Loucy (cell line): Measurements from ENCODE around the gene NDST3.

Experiments
- H2AFZ ChIP-seq: fragments of 200-600 bp; sonication (generic); 2 replicates; pipeline ENCODE4 v1.6.0; 2016; ENCODE audit warnings: antibody characterized with exemption, mild to moderate bottlenecking, low read length, moderate library complexity
- H3F3A ChIP-seq: fragments of 200-600 bp; 2 replicates; pipeline ENCODE4 v1.6.0; 2016; ENCODE audit warnings: antibody characterized with exemption, low read depth, mild to moderate bottlenecking
- H3K27me3 ChIP-seq: fragments of 200-600 bp; sonication (generic); 2 replicates; pipeline ENCODE4 v1.6.1; 2014; ENCODE audit warnings: low read length, mild to moderate bottlenecking; ENCODE audit not compliant: insufficient read depth, poor library complexity, severe bottlenecking
- H3K36me3 ChIP-seq: fragments of 200-600 bp; sonication (generic); 2 replicates; pipeline ENCODE4 v1.6.1; 2016; ENCODE audit warnings: low read length; ENCODE audit not compliant: insufficient read depth
- H3K4me1 ChIP-seq: fragments of 200-600 bp; sonication (generic); 2 replicates; pipeline ENCODE4 v1.5.1; 2014; ENCODE audit warnings: low read length, mild to moderate bottlenecking; ENCODE audit not compliant: insufficient read depth, poor library complexity, severe bottlenecking
- H3K4me2 ChIP-seq: fragments of 200-600 bp; sonication (generic); 2 replicates; pipeline ENCODE4 v1.6.0; 2014; ENCODE audit warnings: antibody characterized with exemption, low read length, low read depth, mild to moderate bottlenecking; ENCODE audit not compliant: poor library complexity, severe bottlenecking
- H3K4me3 ChIP-seq: fragments of 200-600 bp; sonication (generic); 2 replicates; pipeline ENCODE4 v1.5.1; 2014; ENCODE audit warnings: low read length, mild to moderate bottlenecking, mixed read lengths; ENCODE audit not compliant: poor library complexity, severe bottlenecking
- H3K79me2 ChIP-seq: fragments of 200-600 bp; sonication (generic); 2 replicates; pipeline ENCODE4 v1.6.1; 2014; ENCODE audit warnings: low read length; ENCODE audit not compliant: insufficient read depth
- H3K9ac ChIP-seq: fragments of 200-600 bp; sonication (generic); 2 replicates; pipeline ENCODE4 v1.6.0; 2014; ENCODE audit warnings: mild to moderate bottlenecking, low read depth, low read length, moderate library complexity; ENCODE audit not compliant: poor library complexity, severe bottlenecking
- H3K9me2 ChIP-seq: fragments of 200-600 bp; sonication (generic); replicated peaks from 2 replicates; pipeline ENCODE4 v1.6.1; 2016; ENCODE audit warnings: low read depth, low read length, mixed read lengths
- H3K9me3 ChIP-seq: fragments of 200-600 bp; sonication (generic); 2 replicates; pipeline ENCODE4 v1.6.1; 2014; ENCODE audit warnings: mild to moderate bottlenecking, antibody characterized with exemption, low read length, low read depth; ENCODE audit not compliant: insufficient read depth
- H4K20me1 ChIP-seq: fragments of 200-600 bp; sonication (generic); 2 replicates; pipeline ENCODE4 v1.6.0; 2014; ENCODE audit warnings: antibody characterized with exemption, low read length, mild to moderate bottlenecking; ENCODE audit not compliant: insufficient read depth, poor library complexity, severe bottlenecking
- CTCF ChIP-seq: fragments of 200-600 bp; sonication (generic); conservative IDR thresholded peaks from 2 replicates; pipeline ENCODE4 v1.5.1; 2014; ENCODE audit warnings: mild to moderate bottlenecking, antibody characterized with exemption, low read length
- EZH2phosphoT487 ChIP-seq: fragments of 200-600 bp; IDR thresholded peaks from 2 replicates; pipeline ENCODE4 v1.6.1; 2018; ENCODE audit warnings: antibody characterized with exemption, mild to moderate bottlenecking, moderate library complexity, borderline replicate concordance

The NDST3 gene

GRCh38 chr4:118167306-118167705 lies 133.0 kb downstream of the NDST3 start:
- H3K9me2 ChIP-seq, result no peaks in the 10 kb centered on the region
- no peak for TF ChIP-seq CTCF
- no peak for TF ChIP-seq EZH2phosphoT487
- H4K20me1 ChIP-seq, result no peaks in the 10 kb centered on the region
- peaks cover 17% of the 10 kb centered on the region for H3K4me1 ChIP-seq
- H3K4me3 ChIP-seq, result no peak overlapping the region
- no peaks in the 10 kb centered on the region for H3K27me3 ChIP-seq
- no peak overlapping the region for H2AFZ ChIP-seq
- no peaks in the 10 kb centered on the region for H3F3A ChIP-seq
- no peak overlapping the region for H3K4me2 ChIP-seq
- H3K9me3 ChIP-seq, result peaks cover 14% of the 10 kb centered on the region
- H3K36me3 ChIP-seq, result peaks cover 3% of the 10 kb centered on the region; the same call in 1 of the 2 replicates
- no peak overlapping the region for H3K9ac ChIP-seq
- no peaks in the 10 kb centered on the region for H3K79me2 ChIP-seq

GRCh38 chr4:118171381-118171780 lies 137.1 kb downstream of the NDST3 start:
- Histone ChIP-seq H3K27me3 (no peaks in the 10 kb centered on the region), H3K9ac (peak overlapping the region; percentile 9), H3K4me3 (no peak overlapping the region), H3K4me1 (peaks cover 56% of the 10 kb centered on the region), H3K9me2 (no peaks in the 10 kb centered on the region), H4K20me1 (no peaks in the 10 kb centered on the region), H3K79me2 (no peaks in the 10 kb centered on the region), H3F3A (peaks cover 25% of the 10 kb centered on the region), H3K36me3 (no peaks in the 10 kb centered on the region), H3K9me3 (peaks cover 14% of the 10 kb centered on the region), H2AFZ (no peak overlapping the region), H3K4me2 (peak overlapping the region; percentile 13)
- TF ChIP-seq EZH2phosphoT487 (no peak), CTCF (no peak)

- H3K27me3 ChIP-seq, result no peaks in the 10 kb centered on the region
- H3K79me2 ChIP-seq, result no peaks in the 10 kb centered on the region
- TF ChIP-seq EZH2phosphoT487 (no peak), CTCF (no peak)
- peaks cover 69% of the 10 kb centered on the region for H3K4me1 ChIP-seq
- H3K9ac ChIP-seq, result peak overlapping the region; percentile 84
- H3K9me2 ChIP-seq, result no peaks in the 10 kb centered on the region
- no peaks in the 10 kb centered on the region for H4K20me1 ChIP-seq
- no peaks in the 10 kb centered on the region for H3K9me3 ChIP-seq
- no peak overlapping the region for H2AFZ ChIP-seq
- peaks cover 25% of the 10 kb centered on the region for H3F3A ChIP-seq
- no peaks in the 10 kb centered on the region for H3K36me3 ChIP-seq
- H3K4me2 ChIP-seq, result peak overlapping the region; percentile 79
- peak overlapping the region; percentile 57 for H3K4me3 ChIP-seq
Measured at GRCh38 chr4:118173126-118173525, 138.8 kb downstream of the NDST3 start.
